Chondrocyte (in vitro differentiated cells): ENCODE results near the gene HOXA9. TPM values are rescaled to one million over a fixed set of nuclear protein-coding genes. Genes with fewer than 3 reads are reported as not detected.

Experiments used
- DNase-seq: peaks from one replicate; pipeline ENCODE4 v3.0.0; 2021; ENCODE audit warnings: mixed read lengths, low spot score
- H3K27ac Mint-ChIP-seq: one replicate; pipeline ENCODE4 v1.8.0; 2021; ENCODE audit warnings: mild to moderate bottlenecking, moderate library complexity, mixed read lengths; ENCODE audit not compliant: unreplicated experiment
- H3K27me3 Mint-ChIP-seq: 2 replicates; pipeline ENCODE4 v1.8.0; 2021; ENCODE audit warnings: low read depth, mixed read lengths
- H3K36me3 Mint-ChIP-seq: 2 replicates; pipeline ENCODE4 v1.8.0; 2021; ENCODE audit warnings: low read depth, mixed read lengths
- H3K4me1 Mint-ChIP-seq: 2 replicates; pipeline ENCODE4 v1.8.0; 2021; ENCODE audit warnings: low read depth, mild to moderate bottlenecking, mixed read lengths
- H3K4me3 Mint-ChIP-seq: one replicate; pipeline ENCODE4 v1.8.0; 2021; ENCODE audit warnings: mild to moderate bottlenecking, moderate library complexity, mixed read lengths; ENCODE audit not compliant: unreplicated experiment
- H3K9me3 Mint-ChIP-seq: 2 replicates; pipeline ENCODE4 v1.8.0; 2021; ENCODE audit warnings: low read depth, mixed read lengths
- CTCF ChIP-seq: fragments of 200-600 bp; sonication (generic); IDR thresholded peaks from 2 replicates; pipeline ENCODE4 v1.5.0; 2021; ENCODE audit warnings: antibody characterized with exemption, mild to moderate bottlenecking, moderate library complexity
- total RNA-seq: library from RNA; stranded (reverse); gene quantifications from 3 replicates; pipeline ENCODE4 v1.2.1, GENCODE V29; 2021

Gene HOXA9
- total RNA-seq, 1 donor from 2014 or later: not detected

GRCh38 chr7:27146491-27147198, 18.7 kb downstream of the HOXA9 start:
- Mint-ChIP-seq H3K36me3 (peaks cover 2% of the 10 kb centered on the region), H3K27ac (no peak overlapping the region), H3K4me3 (no peak overlapping the region), H3K27me3 (peaks cover 86% of the 10 kb centered on the region), H3K4me1 (peaks cover 20% of the 10 kb centered on the region), H3K9me3 (peaks cover 2% of the 10 kb centered on the region)
- no peak for TF ChIP-seq CTCF
- no peak for DNase-seq

- Mint-ChIP-seq H3K27me3 (peaks cover 86% of the 10 kb centered on the region), H3K4me3 (no peak overlapping the region), H3K36me3 (peaks cover 2% of the 10 kb centered on the region), H3K4me1 (peaks cover 13% of the 10 kb centered on the region), H3K9me3 (peaks cover 2% of the 10 kb centered on the region), H3K27ac (no peak overlapping the region)
- no peak for TF ChIP-seq CTCF
- DNase-seq: no peak
Measured at GRCh38 chr7:27145914-27146412, 19.4 kb downstream of the HOXA9 start.

GRCh38 chr7:27145165-27145913, 20.0 kb downstream of the HOXA9 start:
- Mint-ChIP-seq H3K4me3 (no peak overlapping the region), H3K4me1 (peaks cover 12% of the 10 kb centered on the region)

GRCh38 chr7:27144781-27145164, 20.6 kb downstream of the HOXA9 start:
- Mint-ChIP-seq H3K27me3 (peaks cover 89% of the 10 kb centered on the region), H3K27ac (no peak overlapping the region), H3K36me3 (peaks cover 2% of the 10 kb centered on the region), H3K9me3 (peaks cover 2% of the 10 kb centered on the region), H3K4me3 (no peak overlapping the region), H3K4me1 (peaks cover 12% of the 10 kb centered on the region)
- no peak for DNase-seq
- no peak for TF ChIP-seq CTCF

More at GRCh38 chr7:27145165-27145913, 20.0 kb downstream of the HOXA9 start:
- peaks cover 88% of the 10 kb centered on the region for H3K27me3 Mint-ChIP-seq
- peak; percentile 62 for DNase-seq
- H3K36me3 Mint-ChIP-seq: peaks cover 2% of the 10 kb centered on the region
- H3K27ac Mint-ChIP-seq: no peak overlapping the region
- H3K9me3 Mint-ChIP-seq: peaks cover 2% of the 10 kb centered on the region
- no peak for TF ChIP-seq CTCF

GRCh38 chr7:27143950-27144780, 21.2 kb downstream of the HOXA9 start:
- Mint-ChIP-seq H3K9me3 (peaks cover 2% of the 10 kb centered on the region), H3K4me3 (no peak overlapping the region), H3K27me3 (peaks cover 84% of the 10 kb centered on the region), H3K36me3 (peaks cover 3% of the 10 kb centered on the region), H3K4me1 (peaks cover 12% of the 10 kb centered on the region), H3K27ac (no peak overlapping the region)
- peak; percentile 28 for TF ChIP-seq CTCF
- no peak for DNase-seq
